BLaER1 treated with 17β-estradiol and CSF1 and Interleukin-3, amounts not matched to agents 10 nM and 100 nM (cell line): ENCODE measurements around the gene AGPAT4.

Experiments
- H3K27ac ChIP-seq, 11 experiments: shearing (Covaris generic); formaldehyde crosslinking; 2 replicates each; pipeline ENCODE4 v1.8.1; 2022
- H3K27me3 ChIP-seq, 11 experiments: shearing (Covaris generic); formaldehyde crosslinking; 2 replicates each; pipeline ENCODE4 v1.8.1; 2022
- H3K36me3 ChIP-seq, 11 experiments: shearing (Covaris generic); formaldehyde crosslinking; 2 replicates each; pipeline ENCODE4 v1.8.1; 2022
- H3K4me1 ChIP-seq, 10 experiments: shearing (Covaris generic); formaldehyde crosslinking; 2 replicates each; pipeline ENCODE4 v1.8.1; 2022
- H3K4me2 ChIP-seq, 11 experiments: shearing (Covaris generic); formaldehyde crosslinking; 2 replicates each; pipeline ENCODE4 v1.8.1; 2022
- H3K4me3 ChIP-seq, 10 experiments: shearing (Covaris generic); formaldehyde crosslinking; 2 replicates each; pipeline ENCODE4 v1.8.1; 2022
- H3K9ac ChIP-seq, 11 experiments: shearing (Covaris generic); formaldehyde crosslinking; 2 replicates each; pipeline ENCODE4 v1.8.1; 2022
- H3K9me3 ChIP-seq, 11 experiments: shearing (Covaris generic); formaldehyde crosslinking; replicated peaks in 1 of 11; 2 replicates each; pipeline ENCODE4 v1.8.1; 2022
- H4K20me1 ChIP-seq, 11 experiments: shearing (Covaris generic); formaldehyde crosslinking; 2 replicates each; pipeline ENCODE4 v1.8.1; 2022
- Cebpa-rat ChIP-seq, 11 experiments: shearing (Covaris generic); IDR thresholded peaks; 2 replicates each; pipeline ENCODE4 v1.8.1; 2022

AGPAT4 gene

DNA sequence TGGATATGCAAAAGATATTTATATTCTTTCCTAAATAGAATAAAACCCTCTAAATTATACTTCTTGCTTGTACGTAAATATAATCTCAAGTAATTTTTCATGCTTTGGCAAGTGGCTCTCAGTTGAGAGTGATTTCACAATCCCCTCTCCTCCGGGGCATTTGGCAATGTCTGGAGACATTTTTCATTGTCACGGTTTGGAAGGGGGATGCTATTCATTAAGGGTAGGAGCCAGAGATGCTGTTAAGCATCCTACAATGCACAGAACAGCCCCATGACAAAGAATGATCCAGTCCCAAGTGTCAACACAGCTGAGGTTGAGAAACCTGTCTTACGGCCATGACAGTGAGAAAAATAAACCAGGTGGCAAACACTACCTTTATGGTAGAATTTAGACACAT is 75.7 kb downstream of the AGPAT4 start:
- Histone ChIP-seq H3K4me2 (peak overlapping the region in 5 of 11 experiments; percentile 18 to 63 (median 57); a peak in 3 of 22 replicates), H3K4me1 (peaks cover 27 to 45% (median 39%) of the 10 kb centered on the region in 10 experiments)
- no peak for TF ChIP-seq Cebpa-rat (IDR thresholded peaks at IDR 0.05)

GRCh38 chr6:161195386-161195785 is 78.5 kb downstream of the AGPAT4 start:
- Histone ChIP-seq H3K27me3 (no peaks in the 10 kb centered on the region), H3K4me2 (no peak overlapping the region), H3K4me3 (no peak overlapping the region), H3K9ac (no peak overlapping the region), H3K9me3 (peaks cover 10 to 28% (median 17%) of the 10 kb centered on the region in 11 experiments; a peak in 18 of 22 replicates), H3K36me3 (peaks cover 0 to 9% (median 0%) of the 10 kb centered on the region in 11 experiments; a peak in 5 of 22 replicates), H3K27ac (no peak overlapping the region), H4K20me1 (peaks cover 0 to 8% (median 0%) of the 10 kb centered on the region in 11 experiments; a peak in 2 of 22 replicates), H3K4me1 (peaks cover 4 to 27% (median 16%) of the 10 kb centered on the region in 10 experiments; a peak in 16 of 20 replicates)
- no peak for TF ChIP-seq Cebpa-rat (IDR thresholded peaks at IDR 0.05)

More for the DNA sequence above, 75.7 kb downstream of the AGPAT4 start:
- H3K4me3 ChIP-seq = no peak overlapping the region
- H3K36me3 ChIP-seq = peaks cover 0 to 4% (median 0%) of the 10 kb centered on the region in 11 experiments; a peak in 6 of 22 replicates
- peaks cover 2 to 19% (median 6%) of the 10 kb centered on the region in 11 experiments; a peak in 15 of 22 replicates for H3K9me3 ChIP-seq
- no peak overlapping the region for H3K9ac ChIP-seq
- no peaks in the 10 kb centered on the region for H3K27me3 ChIP-seq
- peaks cover 0 to 8% (median 0%) of the 10 kb centered on the region in 11 experiments; a peak in 3 of 22 replicates for H4K20me1 ChIP-seq
- no peak overlapping the region for H3K27ac ChIP-seq

GRCh38 chr6:161194374-161194773 is 79.5 kb downstream of the AGPAT4 start:
- Histone ChIP-seq H4K20me1 (peaks cover 0 to 3% (median 0%) of the 10 kb centered on the region in 11 experiments; a peak in 1 of 22 replicates), H3K4me3 (no peak overlapping the region)

DNA sequence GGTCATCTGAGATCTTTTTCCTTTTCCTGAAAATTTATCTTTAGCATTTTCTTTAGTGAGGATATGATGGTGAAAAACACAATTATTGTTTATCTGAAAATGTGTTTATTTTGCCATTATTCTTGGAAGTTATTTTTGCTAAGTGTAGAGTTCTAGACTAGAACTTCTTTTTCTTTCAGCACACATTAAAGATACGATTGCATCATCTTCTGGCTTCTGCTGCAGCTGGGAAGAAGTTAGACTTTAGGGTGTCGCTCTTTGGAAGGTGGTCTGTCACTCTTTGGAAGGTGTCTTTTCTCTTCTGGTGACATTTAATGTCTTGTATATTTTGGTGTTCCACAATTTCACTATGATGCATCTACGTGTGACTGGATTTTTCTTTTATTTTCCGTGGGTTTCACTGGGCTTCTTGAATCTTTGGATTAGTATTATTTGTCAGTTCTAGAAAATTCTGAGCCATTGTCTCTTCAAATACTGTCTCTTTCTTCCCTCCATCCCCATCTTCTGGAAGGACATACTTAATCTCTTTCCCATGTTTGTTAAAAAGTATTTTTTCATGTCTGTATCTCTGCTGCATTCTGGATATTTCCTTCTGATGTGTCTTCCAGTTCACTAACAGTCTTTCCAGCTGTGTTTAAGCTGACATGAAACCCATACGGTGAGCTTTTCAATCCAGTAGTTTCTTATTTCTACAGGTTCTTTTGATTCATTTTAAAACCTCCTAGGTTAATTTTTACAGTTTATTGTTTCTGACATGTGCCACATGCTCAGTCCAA is 81.0 kb downstream of the AGPAT4 start:
- Histone ChIP-seq H3K9ac (no peak overlapping the region), H3K4me1 (peaks cover 0 to 7% (median 4%) of the 10 kb centered on the region in 10 experiments; a peak in 12 of 20 replicates), H4K20me1 (no peaks in the 10 kb centered on the region), H3K4me3 (no peak overlapping the region), H3K36me3 (peaks cover 0 to 20% (median 7%) of the 10 kb centered on the region in 11 experiments; a peak in 8 of 22 replicates), H3K9me3 (peaks cover 10 to 28% (median 17%) of the 10 kb centered on the region in 11 experiments; a peak in 18 of 22 replicates), H3K27me3 (no peaks in the 10 kb centered on the region), H3K4me2 (no peak overlapping the region), H3K27ac (no peak overlapping the region)
- 0 out of 22 replicates have a peak, but pooled peaks of 2 of the 11 experiments have one; percentile 22 to 35 for TF ChIP-seq Cebpa-rat (IDR thresholded peaks at IDR 0.05)

More at GRCh38 chr6:161194374-161194773, 79.5 kb downstream of the AGPAT4 start:
- no peak overlapping the region for H3K9ac ChIP-seq
- peaks cover 10 to 28% (median 17%) of the 10 kb centered on the region in 11 experiments; a peak in 18 of 22 replicates for H3K9me3 ChIP-seq
- H3K4me2 ChIP-seq = no peak overlapping the region
- no peak overlapping the region for H3K27ac ChIP-seq
- no peak for TF ChIP-seq Cebpa-rat (IDR thresholded peaks at IDR 0.05)
- H3K27me3 ChIP-seq = no peaks in the 10 kb centered on the region
- peaks cover 0 to 17% (median 6%) of the 10 kb centered on the region in 10 experiments; a peak in 16 of 20 replicates for H3K4me1 ChIP-seq
- H3K36me3 ChIP-seq = peaks cover 0 to 12% (median 1%) of the 10 kb centered on the region in 11 experiments; a peak in 7 of 22 replicates

- Histone ChIP-seq H3K9me3 (peaks cover 10 to 28% (median 17%) of the 10 kb centered on the region in 11 experiments; a peak in 18 of 22 replicates), H3K4me2 (no peak overlapping the region), H4K20me1 (no peaks in the 10 kb centered on the region), H3K27me3 (no peaks in the 10 kb centered on the region), H3K9ac (no peak overlapping the region), H3K4me3 (no peak overlapping the region), H3K36me3 (peaks cover 0 to 21% (median 7%) of the 10 kb centered on the region in 11 experiments; a peak in 10 of 22 replicates), H3K4me1 (no peaks in the 10 kb centered on the region; a peak in 1 of 20 replicates), H3K27ac (no peak overlapping the region)
- no peak for TF ChIP-seq Cebpa-rat (IDR thresholded peaks at IDR 0.05)
These were observed 82.2 kb downstream of the AGPAT4 start for GRCh38 chr6:161191671-161192070.

GRCh38 chr6:161191007-161191406 is 82.9 kb downstream of the AGPAT4 start:
- Histone ChIP-seq H3K36me3 (peaks cover 0 to 28% (median 7%) of the 10 kb centered on the region in 11 experiments; a peak in 10 of 22 replicates), H3K4me2 (no peak overlapping the region), H4K20me1 (no peaks in the 10 kb centered on the region), H3K27ac (no peak overlapping the region), H3K9me3 (peaks cover 10 to 28% (median 17%) of the 10 kb centered on the region in 11 experiments; a peak in 18 of 22 replicates), H3K9ac (no peak overlapping the region), H3K27me3 (no peaks in the 10 kb centered on the region), H3K4me1 (no peaks in the 10 kb centered on the region; a peak in 1 of 20 replicates), H3K4me3 (no peak overlapping the region)
- no peak for TF ChIP-seq Cebpa-rat (IDR thresholded peaks at IDR 0.05)

- no peaks in the 10 kb centered on the region for H3K27me3 ChIP-seq
- peaks cover 0 to 31% (median 7%) of the 10 kb centered on the region in 11 experiments; a peak in 9 of 22 replicates for H3K36me3 ChIP-seq
- H3K27ac ChIP-seq = no peak overlapping the region
- H3K4me3 ChIP-seq = no peak overlapping the region
- TF ChIP-seq Cebpa-rat (IDR thresholded peaks at IDR 0.05) = no peak
- H3K4me1 ChIP-seq = no peaks in the 10 kb centered on the region; a peak in 1 of 20 replicates
- H3K9ac ChIP-seq = no peak overlapping the region
- peaks cover 10 to 28% (median 17%) of the 10 kb centered on the region in 11 experiments; a peak in 18 of 22 replicates for H3K9me3 ChIP-seq
- no peaks in the 10 kb centered on the region for H4K20me1 ChIP-seq
- no peak overlapping the region for H3K4me2 ChIP-seq
These were observed 84.0 kb downstream of the AGPAT4 start for GRCh38 chr6:161189891-161190290.

DNA sequence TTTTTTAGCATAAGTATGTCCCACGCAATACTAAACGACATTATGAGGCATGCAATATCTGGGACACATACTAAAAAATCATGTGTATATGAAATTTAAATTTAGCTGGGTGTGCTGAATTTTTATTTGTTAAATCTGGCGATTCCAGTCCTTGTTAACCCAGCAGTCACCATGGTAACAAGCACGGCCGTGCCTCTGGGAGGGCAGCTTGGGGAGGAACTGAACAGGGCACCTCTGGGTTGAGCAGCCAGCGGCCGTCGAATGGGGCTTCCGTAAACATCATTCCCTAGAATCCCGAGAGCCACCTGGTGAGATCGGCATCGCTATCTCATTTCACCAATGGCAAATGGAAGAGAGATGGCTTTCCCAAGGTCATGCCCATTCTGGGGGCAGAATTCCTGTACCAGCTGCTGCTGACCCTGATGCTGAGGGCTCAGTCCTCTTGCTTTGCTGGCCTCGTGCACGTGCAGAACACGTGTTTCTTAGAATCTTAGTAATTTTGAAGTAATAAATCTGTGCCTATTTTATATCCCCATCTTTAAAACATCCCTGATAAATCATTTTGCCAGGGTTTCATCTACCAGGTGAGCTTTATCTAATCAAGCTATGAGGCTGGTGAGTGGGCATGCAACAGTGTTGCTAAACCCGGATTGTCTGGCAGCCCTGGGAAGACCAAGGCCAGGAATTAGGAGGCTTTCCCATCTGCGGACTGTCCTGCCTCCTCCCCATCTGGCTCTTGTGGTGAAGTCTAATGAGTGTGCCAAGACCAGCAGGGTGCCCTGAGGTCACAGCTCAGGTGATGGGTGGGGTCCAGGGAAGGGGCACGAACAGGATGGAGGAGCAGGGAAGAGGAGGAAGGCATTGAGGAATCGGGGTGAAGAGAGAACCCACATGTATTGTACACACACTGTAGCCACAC is 85.1 kb downstream of the AGPAT4 start:
- H3K27me3 ChIP-seq = no peaks in the 10 kb centered on the region
- H3K4me1 ChIP-seq = peaks cover 0 to 3% (median 0%) of the 10 kb centered on the region in 10 experiments; a peak in 1 of 20 replicates
- no peak overlapping the region for H3K4me2 ChIP-seq
- peaks cover 0 to 31% (median 7%) of the 10 kb centered on the region in 11 experiments; a peak in 9 of 22 replicates for H3K36me3 ChIP-seq
- H3K9ac ChIP-seq = no peak overlapping the region
- TF ChIP-seq Cebpa-rat (IDR thresholded peaks at IDR 0.05) = no peak
- peaks cover 10 to 25% (median 17%) of the 10 kb centered on the region in 11 experiments; a peak in 18 of 22 replicates for H3K9me3 ChIP-seq
- H4K20me1 ChIP-seq = no peaks in the 10 kb centered on the region
- H3K4me3 ChIP-seq = no peak overlapping the region
- H3K27ac ChIP-seq = no peak overlapping the region
